CD4-positive, alpha-beta T cell (primary cell): ENCODE data around the gene MEX3C. TPM values are rescaled to one million over a fixed set of nuclear protein-coding genes. Genes with fewer than 3 reads are reported as not detected.

Experiments
- ATAC-seq: fragments of 200-7000 bp; cut with Tn5 transposase; one replicate; pipeline ENCODE4 v1.10.0; 2022; ENCODE audit warnings: mild to moderate bottlenecking; ENCODE audit not compliant: poor library complexity
- CTCF ChIA-PET: fragments of 350-600 bp; sonication (Branson Sonifier 250); formaldehyde crosslinking; loops from one replicate; lab custom pipeline; 2021; ENCODE audit warnings: antibody characterized with exemption, inconsistent platforms; lab: Charles Lee
- POLR2A ChIA-PET: fragments of 350-600 bp; sonication (Branson Sonifier 250); formaldehyde crosslinking; loops from one replicate; lab custom pipeline; 2021; ENCODE audit warnings: antibody characterized with exemption, inconsistent platforms; lab: Charles Lee
- DNase-seq, 14 experiments: peaks; one replicate each; pipeline ENCODE4 v3.0.0-alpha.2; 2013 to 2020; ENCODE audit warnings: mixed read lengths in 2 of 14
- H3K27ac ChIP-seq, 2 donors: one replicate each; pipeline versions ENCODE4 v1.5.1 to v1.7.0; 2013; ENCODE audit warnings: low read length in 2 of 2, low read depth in 1 of 2, mild to moderate bottlenecking in 1 of 2
- H3K27me3 ChIP-seq, 2 experiments: 1 replicate in 1 of 2; 2 replicates in 1 of 2; pipeline versions ENCODE4 v1.6.1 to v1.7.0; 2013; ENCODE audit warnings: low read length in 2 of 2, control low read depth in 1 of 2, mild to moderate bottlenecking in 1 of 2, moderate library complexity in 1 of 2; ENCODE audit not compliant: insufficient read depth in 2 of 2, control insufficient read depth in 1 of 2
- H3K36me3 ChIP-seq: one replicate; pipeline ENCODE4 v1.6.1; 2013; ENCODE audit warnings: low read length, control low read depth; ENCODE audit not compliant: insufficient read depth
- H3K4me1 ChIP-seq: one replicate; pipeline ENCODE4 v1.6.1; 2013; ENCODE audit warnings: low read length, control low read depth; ENCODE audit not compliant: insufficient read depth
- H3K4me3 ChIP-seq: one replicate; pipeline ENCODE4 v1.5.1; 2013; ENCODE audit warnings: mild to moderate bottlenecking, low read length, moderate library complexity
- H3K9me3 ChIP-seq, 2 experiments: 1 replicate in 1 of 2; 2 replicates in 1 of 2; pipeline versions ENCODE4 v1.6.1 to v1.7.0; 2013; ENCODE audit warnings: low read length in 2 of 2, mild to moderate bottlenecking in 2 of 2, control low read depth in 1 of 2, moderate library complexity in 1 of 2; ENCODE audit not compliant: control insufficient read depth in 1 of 2, insufficient read depth in 1 of 2
- H3K27ac Mint-ChIP-seq: one replicate; pipeline ENCODE4 v1.8.0; 2020; ENCODE audit warnings: mixed read lengths
- H3K27me3 Mint-ChIP-seq: one replicate; pipeline ENCODE4 v1.8.0; 2021; ENCODE audit warnings: mixed read lengths
- H3K36me3 Mint-ChIP-seq: one replicate; pipeline ENCODE4 v1.8.0; 2021; ENCODE audit warnings: low read depth, mixed read lengths
- H3K4me1 Mint-ChIP-seq: one replicate; pipeline ENCODE4 v1.8.0; 2021; ENCODE audit warnings: low read depth, mixed read lengths
- H3K4me3 Mint-ChIP-seq: one replicate; pipeline ENCODE4 v1.8.0; 2020; ENCODE audit warnings: mild to moderate bottlenecking, mixed read lengths
- H3K9me3 Mint-ChIP-seq: one replicate; pipeline ENCODE4 v1.8.0; 2020; ENCODE audit warnings: mixed read lengths
- intact Hi-C, 2 experiments: fragments of 100-400 bp; cut with DNase I in 1 of 2; cut with micrococcal nuclease in 1 of 2; formaldehyde crosslinking; loops; one replicate each; pipeline versions ENCODE4 v1.15.1 to v1.9.0; 2023 to 2025; cut with DNase I, micrococcal nuclease
- total RNA-seq, 174 experiments: library from RNA in 2 of 174; stranded (reverse) in 2 of 174; gene quantifications; one replicate each; pipeline ENCODE4 v1.2.3 and lab custom pipeline; 2021 to 2026
- TF ChIP-seq, protein P1 (sequence below): fragments of 200-600 bp; IDR thresholded peaks from one replicate; pipeline ENCODE4 v1.8.0; 2022; ENCODE audit warnings: antibody characterized with exemption, mild to moderate bottlenecking

Gene MEX3C
- total RNA-seq, 2 experiments from 2014 or later: 70.8 to 76.1 TPM

DNA sequence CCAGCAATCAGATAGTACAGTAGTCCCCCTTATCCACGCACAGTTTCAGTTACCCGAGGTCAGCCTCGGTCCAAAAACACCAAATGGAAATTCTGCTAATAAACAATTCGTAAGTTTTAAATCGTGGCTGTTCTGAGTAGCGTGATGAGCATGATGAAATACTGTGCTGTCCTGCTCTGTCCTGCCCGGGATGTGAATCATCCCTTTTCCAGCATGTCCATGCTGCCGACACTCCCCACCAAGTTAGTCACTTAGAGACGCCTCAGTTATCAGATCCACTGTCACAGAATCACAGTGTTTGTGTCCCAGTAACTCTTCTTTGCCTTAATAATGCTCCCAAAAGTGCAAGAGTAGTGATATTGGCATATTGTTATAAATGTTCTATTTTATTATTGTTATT is 62.1 kb downstream of the MEX3C start:
- no peak for ATAC-seq
- Histone ChIP-seq H3K9me3 (no peaks in the 10 kb centered on the region), H3K27ac (no peak overlapping the region), H3K4me3 (no peak overlapping the region), H3K36me3 (no peaks in the 10 kb centered on the region), H3K4me1 (no peaks in the 10 kb centered on the region), H3K27me3 (no peaks in the 10 kb centered on the region)
- no peaks in the 10 kb centered on the region for H3K27me3 Mint-ChIP-seq
- H3K4me3 Mint-ChIP-seq: no peak overlapping the region
- TF ChIP-seq, protein P1, sequence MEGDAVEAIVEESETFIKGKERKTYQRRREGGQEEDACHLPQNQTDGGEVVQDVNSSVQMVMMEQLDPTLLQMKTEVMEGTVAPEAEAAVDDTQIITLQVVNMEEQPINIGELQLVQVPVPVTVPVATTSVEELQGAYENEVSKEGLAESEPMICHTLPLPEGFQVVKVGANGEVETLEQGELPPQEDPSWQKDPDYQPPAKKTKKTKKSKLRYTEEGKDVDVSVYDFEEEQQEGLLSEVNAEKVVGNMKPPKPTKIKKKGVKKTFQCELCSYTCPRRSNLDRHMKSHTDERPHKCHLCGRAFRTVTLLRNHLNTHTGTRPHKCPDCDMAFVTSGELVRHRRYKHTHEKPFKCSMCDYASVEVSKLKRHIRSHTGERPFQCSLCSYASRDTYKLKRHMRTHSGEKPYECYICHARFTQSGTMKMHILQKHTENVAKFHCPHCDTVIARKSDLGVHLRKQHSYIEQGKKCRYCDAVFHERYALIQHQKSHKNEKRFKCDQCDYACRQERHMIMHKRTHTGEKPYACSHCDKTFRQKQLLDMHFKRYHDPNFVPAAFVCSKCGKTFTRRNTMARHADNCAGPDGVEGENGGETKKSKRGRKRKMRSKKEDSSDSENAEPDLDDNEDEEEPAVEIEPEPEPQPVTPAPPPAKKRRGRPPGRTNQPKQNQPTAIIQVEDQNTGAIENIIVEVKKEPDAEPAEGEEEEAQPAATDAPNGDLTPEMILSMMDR: no peak
- CTCF ChIA-PET: interaction anchor here (0.7 kb wide), 1 partner anchor 26 kb away, joined by 3 read pairs; no protein-coding TSS in a partner anchor
- no peak for DNase-seq
- H3K27ac Mint-ChIP-seq: no peak overlapping the region
- intact Hi-C loops: no loop called here
- H3K36me3 Mint-ChIP-seq: no peaks in the 10 kb centered on the region
- H3K9me3 Mint-ChIP-seq: no peaks in the 10 kb centered on the region
- POLR2A ChIA-PET: no interaction called here
- H3K4me1 Mint-ChIP-seq: no peaks in the 10 kb centered on the region

- intact Hi-C loops: no loop called here
- CTCF ChIA-PET: interaction anchor here (0.7 kb wide), 1 partner anchor 27 kb away, joined by 3 read pairs; no protein-coding TSS in a partner anchor
Measured at GRCh38 chr18:51134721-51135120, 62.8 kb downstream of the MEX3C start.

DNA sequence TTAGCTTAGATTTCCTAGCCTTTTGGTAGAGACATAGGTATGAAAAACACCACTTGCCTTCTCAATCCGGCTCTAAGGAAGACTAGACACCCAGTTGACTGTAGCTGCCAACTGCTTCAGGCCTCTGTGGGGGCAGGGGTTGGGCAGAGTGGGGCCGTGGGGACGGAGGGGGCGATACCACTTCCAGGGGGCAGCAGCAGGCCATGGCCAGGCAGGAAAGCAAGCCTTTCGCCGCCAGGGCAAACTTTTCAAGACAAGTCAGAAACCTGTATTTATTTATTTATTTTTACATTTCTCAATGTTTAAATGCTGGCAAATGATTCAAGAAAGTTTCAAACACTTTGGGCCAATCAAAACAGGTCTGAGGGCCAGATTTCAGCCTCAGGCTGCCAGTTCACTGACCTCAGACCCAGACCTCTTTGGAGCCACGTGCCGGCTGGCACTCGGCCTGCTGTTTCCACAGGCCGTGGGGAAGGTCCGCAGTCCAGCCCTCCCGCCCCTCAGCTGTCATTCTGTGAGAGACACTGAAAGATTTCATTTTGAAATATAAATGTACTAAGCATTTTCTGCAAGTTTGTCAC is 63.8 kb downstream of the MEX3C start:
- Histone ChIP-seq H3K36me3 (no peaks in the 10 kb centered on the region), H3K9me3 (no peaks in the 10 kb centered on the region), H3K4me1 (no peaks in the 10 kb centered on the region), H3K4me3 (no peak overlapping the region), H3K27ac (no peak overlapping the region), H3K27me3 (no peaks in the 10 kb centered on the region)
- CTCF ChIA-PET: no interaction called here
- TF ChIP-seq, protein P1: no peak
- intact Hi-C loops: no loop called here
- Mint-ChIP-seq H3K27ac (no peak overlapping the region), H3K9me3 (no peaks in the 10 kb centered on the region), H3K4me3 (no peak overlapping the region), H3K27me3 (no peaks in the 10 kb centered on the region), H3K4me1 (no peaks in the 10 kb centered on the region), H3K36me3 (no peaks in the 10 kb centered on the region)
- DNase-seq: no peak
- ATAC-seq: no peak
- POLR2A ChIA-PET: no interaction called here

More at GRCh38 chr18:51134721-51135120, 62.8 kb downstream of the MEX3C start:
- H3K27me3 Mint-ChIP-seq: no peaks in the 10 kb centered on the region
- no peaks in the 10 kb centered on the region for H3K4me1 ChIP-seq
- H3K9me3 Mint-ChIP-seq: no peaks in the 10 kb centered on the region
- no peaks in the 10 kb centered on the region for H3K36me3 Mint-ChIP-seq
- H3K4me3 Mint-ChIP-seq: no peak overlapping the region
- no peaks in the 10 kb centered on the region for H3K9me3 ChIP-seq
- H3K27ac Mint-ChIP-seq: no peak overlapping the region
- no peaks in the 10 kb centered on the region for H3K36me3 ChIP-seq
- ATAC-seq: no peak
- TF ChIP-seq, protein P1: no peak
- H3K4me1 Mint-ChIP-seq: no peaks in the 10 kb centered on the region
- H3K4me3 ChIP-seq: no peak overlapping the region
- POLR2A ChIA-PET: no interaction called here
- no peak overlapping the region for H3K27ac ChIP-seq
- no peak for DNase-seq
- no peaks in the 10 kb centered on the region for H3K27me3 ChIP-seq
